CD14-positive monocyte (primary cell): ENCODE measurements around the gene ELOVL6. TPM values are rescaled to one million over a fixed set of nuclear protein-coding genes. Genes with fewer than 3 reads are reported as not detected.
"Not testable (repeated sequence)": the region's sequence is repeated elsewhere in the genome, so short reads cannot be mapped to it uniquely, and the experiment has no call there.

ENCODE experiments used
- DNase-seq, 3 donors: peaks; one replicate each; pipeline ENCODE4 v3.0.0-alpha.2; 2011 to 2022
- H2AFZ ChIP-seq: 2 replicates; pipeline ENCODE4 v1.6.0; 2012; ENCODE audit warnings: mild to moderate bottlenecking, low read depth, low read length, inconsistent platforms; ENCODE audit not compliant: insufficient read depth, poor library complexity, severe bottlenecking
- H3K27ac ChIP-seq, 2 donors: 1 replicate in 1 of 2; 2 replicates in 1 of 2; pipeline ENCODE4 v1.5.1; 2012 to 2013; ENCODE audit warnings: low read length in 2 of 2, control low read depth in 1 of 2, inconsistent platforms in 1 of 2, low read depth in 1 of 2, mild to moderate bottlenecking in 1 of 2
- H3K27me3 ChIP-seq, 2 donors: one replicate each; pipeline versions ENCODE4 v1.6.0 to v1.6.1; 2011 to 2013; ENCODE audit warnings: low read length in 2 of 2; ENCODE audit not compliant: control insufficient read depth in 2 of 2, insufficient read depth in 2 of 2
- H3K36me3 ChIP-seq, 2 donors: replicated peaks in 1 of 2; 1 replicate in 1 of 2; 2 replicates in 1 of 2; pipeline versions ENCODE4 v1.5.1 to v1.6.1; 2012 to 2013; ENCODE audit warnings: low read length in 2 of 2, control low read depth in 1 of 2, inconsistent platforms in 1 of 2, mild to moderate bottlenecking in 1 of 2; ENCODE audit not compliant: insufficient read depth in 2 of 2, control insufficient read depth in 1 of 2
- H3K4me1 ChIP-seq, 2 donors: 1 replicate in 1 of 2; 2 replicates in 1 of 2; pipeline versions ENCODE4 v1.5.1 to v1.6.1; 2012 to 2013; ENCODE audit warnings: low read length in 2 of 2, control low read depth in 1 of 2, inconsistent platforms in 1 of 2, mild to moderate bottlenecking in 1 of 2, moderate library complexity in 1 of 2; ENCODE audit not compliant: insufficient read depth in 2 of 2, control insufficient read depth in 1 of 2
- H3K4me2 ChIP-seq: replicated peaks from 2 replicates; pipeline ENCODE3; 2012; ENCODE audit warnings: low read length, moderate library complexity, mild to moderate bottlenecking; ENCODE audit not compliant: poor library complexity, severe bottlenecking; ENCODE audit errors: extremely low read depth
- H3K4me3 ChIP-seq, 3 experiments: fragments of 200-600 bp in 1 of 3; sonication (generic) in 1 of 3; replicated peaks in 1 of 3; 1 replicate in 2 of 3; 2 replicates in 1 of 3; pipeline ENCODE4 v1.5.1; 2011 to 2013; ENCODE audit warnings: low read length in 3 of 3, mild to moderate bottlenecking in 3 of 3, control low read depth in 2 of 3, low read depth in 2 of 3, inconsistent platforms in 1 of 3, moderate library complexity in 1 of 3
- H3K79me2 ChIP-seq: 2 replicates; pipeline ENCODE4 v1.6.0; 2012; ENCODE audit warnings: mild to moderate bottlenecking, control low read depth, inconsistent platforms, low read length, moderate library complexity; ENCODE audit not compliant: insufficient read depth
- H3K9ac ChIP-seq: 2 replicates; pipeline ENCODE4 v1.6.0; 2017; ENCODE audit warnings: low read length, mild to moderate bottlenecking; ENCODE audit not compliant: insufficient read depth, poor library complexity, severe bottlenecking
- H3K9me3 ChIP-seq, 2 donors: replicated peaks in 1 of 2; 1 replicate in 1 of 2; 2 replicates in 1 of 2; pipeline versions ENCODE4 v1.5.1 to v1.6.1; 2012 to 2013; ENCODE audit warnings: low read length in 2 of 2, control low read depth in 1 of 2; ENCODE audit not compliant: control insufficient read depth in 1 of 2, insufficient read depth in 1 of 2
- H4K20me1 ChIP-seq: 2 replicates; pipeline ENCODE4 v1.6.0; 2012; ENCODE audit warnings: mild to moderate bottlenecking, low read length, control low read depth, moderate library complexity; ENCODE audit not compliant: insufficient read depth
- H3K27ac Mint-ChIP-seq, 7 donors: one replicate each; pipeline ENCODE4 v1.8.0; 2020; ENCODE audit warnings: mild to moderate bottlenecking in 7 of 7, mixed read lengths in 7 of 7, moderate library complexity in 6 of 7, inconsistent platforms in 2 of 7
- H3K27me3 Mint-ChIP-seq, 3 donors: one replicate each; pipeline ENCODE4 v1.8.0; 2021 to 2022; ENCODE audit warnings: low read depth in 3 of 3, mild to moderate bottlenecking in 3 of 3, mixed read lengths in 3 of 3, moderate library complexity in 3 of 3, inconsistent platforms in 1 of 3
- H3K36me3 Mint-ChIP-seq, 2 donors: one replicate each; pipeline ENCODE4 v1.8.0; 2020; ENCODE audit warnings: mixed read lengths in 2 of 2, inconsistent platforms in 1 of 2, mild to moderate bottlenecking in 1 of 2
- H3K4me1 Mint-ChIP-seq: one replicate; pipeline ENCODE4 v1.8.0; 2020; ENCODE audit warnings: mild to moderate bottlenecking, mixed read lengths
- H3K4me3 Mint-ChIP-seq, 2 donors: one replicate each; pipeline ENCODE4 v1.8.0; 2020; ENCODE audit warnings: mild to moderate bottlenecking in 2 of 2, mixed read lengths in 2 of 2, moderate library complexity in 1 of 2
- H3K9me3 Mint-ChIP-seq, 7 donors: one replicate each; pipeline ENCODE4 v1.8.0; 2020 to 2022; ENCODE audit warnings: mixed read lengths in 7 of 7, mild to moderate bottlenecking in 6 of 7, moderate library complexity in 6 of 7, inconsistent platforms in 2 of 7
- WGBS: methylation state at CpG from one replicate; pipeline ENCODE4 v1.1.5; 2013; ENCODE audit warnings: missing lambda C conversion rate; ENCODE audit not compliant: insufficient coverage; 5-methylcytosine and 5-hydroxymethylcytosine counted together
- intact Hi-C, 2 donors: fragments of 100-400 bp; cut with micrococcal nuclease; formaldehyde crosslinking; loops; one replicate each; pipeline versions ENCODE4 v1.15.0 to v1.15.1; 2023
- polyA plus RNA-seq, 3 donors: library from polyadenylated mRNA; depleted of rRNA in 1 of 3; unstranded in 2 of 3; stranded (reverse) in 1 of 3; fragments of 300-500 nt in 2 of 3; fragments of >200 nt in 1 of 3; fragmentation: Illumina TruSeq in 2 of 3; gene quantifications; 1 replicate in 2 of 3; 2 replicates in 1 of 3; pipeline ENCODE4 v1.2.3, GENCODE V29; 2012 to 2021
- TF ChIP-seq, protein P1 (sequence below): fragments of 200-600 bp; IDR thresholded peaks from one replicate; pipeline ENCODE4 v1.8.0; 2022; ENCODE audit warnings: antibody characterized with exemption, mild to moderate bottlenecking

The ELOVL6 gene
- polyA plus RNA-seq, 3 donors: 0.11 to 0.19 TPM; not detected in 1

DNA sequence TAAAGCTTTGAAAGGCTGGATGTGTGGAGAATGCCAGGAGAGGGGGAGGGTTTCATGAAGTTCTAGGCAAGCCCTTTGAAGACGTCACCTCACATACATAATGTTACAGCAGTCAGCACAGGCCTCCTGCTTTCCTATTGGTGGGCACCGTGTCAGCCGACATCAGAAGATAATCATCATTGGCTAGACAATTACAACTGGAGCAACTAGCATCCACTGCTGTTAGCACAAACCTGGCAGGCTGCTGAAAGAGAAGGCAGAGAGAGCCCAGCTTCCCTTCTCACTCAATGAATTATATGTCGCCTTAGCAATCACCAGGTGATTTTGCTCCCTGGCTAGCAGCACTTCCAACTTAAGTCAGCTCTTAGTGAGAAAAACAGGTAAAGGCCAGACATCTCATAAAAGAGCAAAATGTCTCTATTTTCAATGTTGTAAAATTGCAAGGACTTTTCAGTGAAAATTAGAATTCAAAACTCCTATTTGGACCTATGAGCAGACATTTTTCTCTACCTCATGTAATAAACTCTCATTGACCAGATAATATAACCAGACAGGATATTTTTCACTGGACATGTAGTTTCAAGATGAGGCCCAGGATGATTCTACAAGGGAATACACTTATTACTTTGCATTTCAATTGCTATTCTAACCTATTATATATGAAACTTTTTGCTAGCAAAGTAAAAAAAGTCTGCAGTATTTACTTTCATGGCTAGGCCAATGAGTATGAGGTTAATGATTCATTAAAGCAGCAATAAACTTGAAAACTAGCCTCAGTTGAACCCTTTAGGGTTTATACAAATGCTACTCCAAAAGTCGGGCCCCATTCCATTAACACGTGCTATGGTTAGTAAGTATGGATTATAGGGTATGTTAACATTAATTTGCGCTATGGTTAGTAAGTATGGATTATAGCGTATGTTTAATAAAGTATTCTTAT, 4.3 kb downstream of the ELOVL6 start:
- H3K27me3 Mint-ChIP-seq: peaks cover 18 to 30% (median 26%) of the 10 kb centered on the region in 3 donors
- H3K4me3 Mint-ChIP-seq: peak overlapping the region in 1 of 2 donors; percentile 1
- Histone ChIP-seq H3K9me3 (no peaks in the 10 kb centered on the region), H3K79me2 (no peaks in the 10 kb centered on the region), H3K27me3 (peaks cover 1 to 26% of the 10 kb centered on the region in 2 donors), H2AFZ (no peak overlapping the region), H3K4me1 (peaks cover 23 to 31% of the 10 kb centered on the region in 2 donors), H4K20me1 (no peaks in the 10 kb centered on the region), H3K36me3 (no peaks in the 10 kb centered on the region), H3K9ac (no peak overlapping the region), H3K4me2 (no peak overlapping the region), H3K27ac (no peak overlapping the region), H3K4me3 (no peak overlapping the region)
- TF ChIP-seq, protein P1, sequence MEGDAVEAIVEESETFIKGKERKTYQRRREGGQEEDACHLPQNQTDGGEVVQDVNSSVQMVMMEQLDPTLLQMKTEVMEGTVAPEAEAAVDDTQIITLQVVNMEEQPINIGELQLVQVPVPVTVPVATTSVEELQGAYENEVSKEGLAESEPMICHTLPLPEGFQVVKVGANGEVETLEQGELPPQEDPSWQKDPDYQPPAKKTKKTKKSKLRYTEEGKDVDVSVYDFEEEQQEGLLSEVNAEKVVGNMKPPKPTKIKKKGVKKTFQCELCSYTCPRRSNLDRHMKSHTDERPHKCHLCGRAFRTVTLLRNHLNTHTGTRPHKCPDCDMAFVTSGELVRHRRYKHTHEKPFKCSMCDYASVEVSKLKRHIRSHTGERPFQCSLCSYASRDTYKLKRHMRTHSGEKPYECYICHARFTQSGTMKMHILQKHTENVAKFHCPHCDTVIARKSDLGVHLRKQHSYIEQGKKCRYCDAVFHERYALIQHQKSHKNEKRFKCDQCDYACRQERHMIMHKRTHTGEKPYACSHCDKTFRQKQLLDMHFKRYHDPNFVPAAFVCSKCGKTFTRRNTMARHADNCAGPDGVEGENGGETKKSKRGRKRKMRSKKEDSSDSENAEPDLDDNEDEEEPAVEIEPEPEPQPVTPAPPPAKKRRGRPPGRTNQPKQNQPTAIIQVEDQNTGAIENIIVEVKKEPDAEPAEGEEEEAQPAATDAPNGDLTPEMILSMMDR: no peak
- H3K36me3 Mint-ChIP-seq: no peaks in the 10 kb centered on the region
- H3K4me1 Mint-ChIP-seq: peaks cover 30% of the 10 kb centered on the region
- peak; percentile 18 to 43 (median 40) for DNase-seq
- intact Hi-C loops: loop anchor here in 1 of 2 donors (10.0 kb wide), 1 partner anchor 139 kb away; no protein-coding TSS in a partner anchor
- H3K27ac Mint-ChIP-seq: no peak overlapping the region
- peaks cover 0 to 3% (median 1%) of the 10 kb centered on the region in 7 donors for H3K9me3 Mint-ChIP-seq
- 0% methylated on average over 1 of the region's 8 CpGs for WGBS

DNA sequence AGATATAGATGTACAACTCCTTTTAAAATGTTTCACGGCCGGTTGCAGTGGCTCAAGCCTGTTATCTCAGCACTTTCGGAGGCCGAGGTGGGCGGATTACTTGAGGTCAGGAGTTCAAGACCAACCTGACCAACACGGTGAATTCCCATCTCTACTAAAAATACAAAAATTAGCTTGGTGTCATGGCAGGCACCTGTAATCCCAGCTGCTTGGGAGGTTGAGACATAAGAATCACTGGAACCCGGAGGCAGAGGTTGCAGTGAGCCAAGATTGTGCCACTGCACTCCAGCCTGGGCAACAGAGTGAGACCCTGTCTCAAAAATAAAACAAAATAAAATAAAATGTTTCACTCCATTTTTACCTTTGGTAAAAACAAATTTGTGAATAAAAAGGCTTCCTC, 5.1 kb downstream of the ELOVL6 start:
- H3K9ac ChIP-seq, H3K36me3 ChIP-seq, DNase-seq, H3K27ac Mint-ChIP-seq, H3K9me3 ChIP-seq, H3K9me3 Mint-ChIP-seq, H3K79me2 ChIP-seq, H3K4me3 Mint-ChIP-seq, H3K36me3 Mint-ChIP-seq, H3K27ac ChIP-seq, H4K20me1 ChIP-seq, H3K4me2 ChIP-seq, H2AFZ ChIP-seq, H3K4me3 ChIP-seq: not testable (repeated sequence)
- peaks cover 0 to 19% of the 10 kb centered on the region in 2 donors for H3K27me3 ChIP-seq
- 98% methylated on average over 5 of the region's 7 CpGs for WGBS
- Mint-ChIP-seq H3K4me1 (peaks cover 22% of the 10 kb centered on the region), H3K27me3 (peaks cover 11 to 21% (median 18%) of the 10 kb centered on the region in 3 donors)
- H3K4me1 ChIP-seq: peaks cover 16 to 23% of the 10 kb centered on the region in 2 donors
- intact Hi-C loops: loop anchor here in 1 of 2 donors (10.0 kb wide), 1 partner anchor 138 kb away; no protein-coding TSS in a partner anchor
